DOHH2 (cell line): ENCODE measurements around the gene COX6B2.
A peak's percentile ranks its signal among the peaks of the same experiment; 100 is the strongest.

ENCODE experiments used
- H3F3A ChIP-seq: fragments of 200-600 bp; sonication (generic), shearing (Covaris generic); 2 replicates; pipeline ENCODE4 v1.6.0; 2016; ENCODE audit warnings: antibody characterized with exemption, mild to moderate bottlenecking; ENCODE audit not compliant: control insufficient read depth, insufficient read depth
- H3K27ac ChIP-seq: fragments of 200-600 bp; sonication (generic); 2 replicates; pipeline ENCODE4 v1.5.1; 2014; ENCODE audit warnings: low read depth, mild to moderate bottlenecking, low read length, moderate library complexity
- H3K27me3 ChIP-seq: fragments of 200-600 bp; sonication (generic); 2 replicates; pipeline ENCODE4 v1.6.1; 2014; ENCODE audit warnings: mild to moderate bottlenecking, low read length, mixed read lengths; ENCODE audit not compliant: control insufficient read depth
- H3K36me3 ChIP-seq: fragments of 200-600 bp; sonication (generic); 2 replicates; pipeline ENCODE4 v1.6.1; 2014; ENCODE audit warnings: mild to moderate bottlenecking, low read length, moderate library complexity, mixed read lengths; ENCODE audit not compliant: control insufficient read depth
- H3K4me1 ChIP-seq: fragments of 200-600 bp; sonication (generic); 2 replicates; pipeline ENCODE4 v1.6.1; 2014; ENCODE audit warnings: mild to moderate bottlenecking, low read length, mixed read lengths; ENCODE audit not compliant: control insufficient read depth
- H3K4me2 ChIP-seq: fragments of 200-600 bp; sonication (generic); 2 replicates; pipeline ENCODE4 v1.6.0; 2014; ENCODE audit warnings: mild to moderate bottlenecking, low read length, moderate library complexity
- H3K4me3 ChIP-seq: fragments of 200-600 bp; sonication (generic); 2 replicates; pipeline ENCODE4 v1.5.1; 2014; ENCODE audit warnings: mild to moderate bottlenecking, low read length, mixed read lengths
- H3K79me2 ChIP-seq: fragments of 200-600 bp; sonication (generic); 2 replicates; pipeline ENCODE4 v1.6.1; 2014; ENCODE audit warnings: mild to moderate bottlenecking, low read length, mixed read lengths; ENCODE audit not compliant: control insufficient read depth
- H3K9me2 ChIP-seq: fragments of 200-600 bp; sonication (generic); replicated peaks from 2 replicates; pipeline ENCODE4 v1.6.1; 2014; ENCODE audit warnings: mild to moderate bottlenecking, low read length, mixed read lengths; ENCODE audit not compliant: control insufficient read depth
- H3K9me3 ChIP-seq: fragments of 200-600 bp; sonication (generic); 2 replicates; pipeline ENCODE4 v1.6.1; 2014; ENCODE audit warnings: antibody characterized with exemption, low read length, mixed read lengths; ENCODE audit not compliant: control insufficient read depth, insufficient read depth
- H4K20me1 ChIP-seq: fragments of 200-600 bp; sonication (generic); 2 replicates; pipeline ENCODE4 v1.6.0; 2014; ENCODE audit warnings: low read depth, mild to moderate bottlenecking, antibody characterized with exemption, low read length, moderate library complexity; ENCODE audit not compliant: control insufficient read depth, insufficient read depth
- EZH2phosphoT487 ChIP-seq: fragments of 200-600 bp; sonication (generic); IDR thresholded peaks from 2 replicates; pipeline ENCODE4 v1.6.1; 2017; ENCODE audit warnings: borderline replicate concordance, mild to moderate bottlenecking, antibody characterized with exemption, low read length, moderate library complexity, mixed read lengths
- TF ChIP-seq, protein P1 (sequence below): fragments of 200-600 bp; sonication (generic); IDR thresholded peaks from one replicate; pipeline ENCODE4 v1.5.1; 2014; ENCODE audit warnings: antibody characterized with exemption, mild to moderate bottlenecking, low read depth, low read length; ENCODE audit not compliant: poor library complexity, severe bottlenecking

The COX6B2 gene

DNA sequence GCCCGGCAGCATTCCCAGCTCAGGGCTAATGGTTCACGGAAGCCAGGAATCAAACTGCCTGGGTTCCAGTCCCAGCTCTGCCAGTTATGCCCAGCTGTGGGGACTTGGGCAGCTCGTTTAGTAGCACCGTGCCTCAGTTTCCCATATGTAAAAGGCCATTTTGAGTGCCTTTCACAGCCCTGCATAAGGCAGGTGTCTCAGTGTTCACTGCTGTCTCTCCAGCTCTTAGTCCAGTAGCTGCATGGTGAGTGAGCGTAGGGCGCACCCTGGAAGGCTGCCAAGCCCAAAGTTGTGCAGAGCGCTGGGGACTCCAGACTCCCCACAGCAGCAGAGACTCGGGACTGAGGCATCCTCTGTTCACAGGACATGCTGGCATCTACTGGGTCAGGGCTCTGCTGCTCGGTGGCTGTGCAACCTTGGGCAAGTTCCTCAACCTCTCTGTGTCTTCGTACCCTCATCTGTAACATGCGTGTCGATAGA lies 36.7 kb upstream of the COX6B2 start:
- Histone ChIP-seq H3K4me2 (no peak overlapping the region), H3K79me2 (peaks cover 24% of the 10 kb centered on the region), H3K27ac (no peak overlapping the region), H3K4me1 (peaks cover 43% of the 10 kb centered on the region), H3K9me3 (no peaks in the 10 kb centered on the region), H3K27me3 (peaks cover under 1% of the 10 kb centered on the region; the same call in 1 of the 2 replicates), H3K9me2 (no peaks in the 10 kb centered on the region), H4K20me1 (peaks cover 33% of the 10 kb centered on the region), H3F3A (peaks cover 62% of the 10 kb centered on the region), H3K4me3 (no peak overlapping the region), H3K36me3 (peaks cover 40% of the 10 kb centered on the region)
- TF ChIP-seq EZH2phosphoT487, result no peak
- TF ChIP-seq, protein P1, sequence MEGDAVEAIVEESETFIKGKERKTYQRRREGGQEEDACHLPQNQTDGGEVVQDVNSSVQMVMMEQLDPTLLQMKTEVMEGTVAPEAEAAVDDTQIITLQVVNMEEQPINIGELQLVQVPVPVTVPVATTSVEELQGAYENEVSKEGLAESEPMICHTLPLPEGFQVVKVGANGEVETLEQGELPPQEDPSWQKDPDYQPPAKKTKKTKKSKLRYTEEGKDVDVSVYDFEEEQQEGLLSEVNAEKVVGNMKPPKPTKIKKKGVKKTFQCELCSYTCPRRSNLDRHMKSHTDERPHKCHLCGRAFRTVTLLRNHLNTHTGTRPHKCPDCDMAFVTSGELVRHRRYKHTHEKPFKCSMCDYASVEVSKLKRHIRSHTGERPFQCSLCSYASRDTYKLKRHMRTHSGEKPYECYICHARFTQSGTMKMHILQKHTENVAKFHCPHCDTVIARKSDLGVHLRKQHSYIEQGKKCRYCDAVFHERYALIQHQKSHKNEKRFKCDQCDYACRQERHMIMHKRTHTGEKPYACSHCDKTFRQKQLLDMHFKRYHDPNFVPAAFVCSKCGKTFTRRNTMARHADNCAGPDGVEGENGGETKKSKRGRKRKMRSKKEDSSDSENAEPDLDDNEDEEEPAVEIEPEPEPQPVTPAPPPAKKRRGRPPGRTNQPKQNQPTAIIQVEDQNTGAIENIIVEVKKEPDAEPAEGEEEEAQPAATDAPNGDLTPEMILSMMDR, result no peak

DNA sequence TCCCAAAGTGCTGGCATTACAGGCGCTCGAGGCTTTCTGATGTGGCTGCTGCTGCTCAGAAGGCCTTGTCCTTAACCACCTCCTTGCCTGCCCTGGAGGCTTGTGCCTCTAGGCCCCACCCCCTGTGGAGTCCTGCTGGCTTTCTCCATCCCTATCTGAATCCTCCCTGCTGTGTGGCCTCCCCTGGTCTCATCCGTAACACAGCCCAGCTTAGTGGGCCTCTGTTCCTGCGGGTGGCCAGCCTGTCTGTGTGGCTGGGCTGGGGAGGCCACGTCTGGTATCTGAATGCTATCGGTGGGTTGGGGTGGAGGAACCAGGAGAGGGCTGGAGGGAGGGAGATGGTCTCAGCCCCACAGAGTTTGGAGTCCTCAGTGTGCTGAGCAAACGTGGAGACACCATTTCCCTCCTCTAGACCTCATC lies 36.0 kb upstream of the COX6B2 start:
- H3K4me1 ChIP-seq, result peaks cover 43% of the 10 kb centered on the region
- H3K9me2 ChIP-seq, result no peaks in the 10 kb centered on the region
- H4K20me1 ChIP-seq, result peaks cover 36% of the 10 kb centered on the region
- H3K27me3 ChIP-seq, result peaks cover 3% of the 10 kb centered on the region; the same call in 1 of the 2 replicates
- 0 out of 2 replicates have a peak overlapping the region, but pooled peaks have one; percentile 6 for H3K27ac ChIP-seq
- no peak for TF ChIP-seq EZH2phosphoT487
- TF ChIP-seq, protein P1, result no peak
- H3K9me3 ChIP-seq, result no peaks in the 10 kb centered on the region
- peaks cover 29% of the 10 kb centered on the region for H3K79me2 ChIP-seq
- H3F3A ChIP-seq, result peaks cover 67% of the 10 kb centered on the region
- peaks cover 45% of the 10 kb centered on the region for H3K36me3 ChIP-seq
- no peak overlapping the region for H3K4me3 ChIP-seq
- no peak overlapping the region; the same call in 1 of the 2 replicates for H3K4me2 ChIP-seq

DNA sequence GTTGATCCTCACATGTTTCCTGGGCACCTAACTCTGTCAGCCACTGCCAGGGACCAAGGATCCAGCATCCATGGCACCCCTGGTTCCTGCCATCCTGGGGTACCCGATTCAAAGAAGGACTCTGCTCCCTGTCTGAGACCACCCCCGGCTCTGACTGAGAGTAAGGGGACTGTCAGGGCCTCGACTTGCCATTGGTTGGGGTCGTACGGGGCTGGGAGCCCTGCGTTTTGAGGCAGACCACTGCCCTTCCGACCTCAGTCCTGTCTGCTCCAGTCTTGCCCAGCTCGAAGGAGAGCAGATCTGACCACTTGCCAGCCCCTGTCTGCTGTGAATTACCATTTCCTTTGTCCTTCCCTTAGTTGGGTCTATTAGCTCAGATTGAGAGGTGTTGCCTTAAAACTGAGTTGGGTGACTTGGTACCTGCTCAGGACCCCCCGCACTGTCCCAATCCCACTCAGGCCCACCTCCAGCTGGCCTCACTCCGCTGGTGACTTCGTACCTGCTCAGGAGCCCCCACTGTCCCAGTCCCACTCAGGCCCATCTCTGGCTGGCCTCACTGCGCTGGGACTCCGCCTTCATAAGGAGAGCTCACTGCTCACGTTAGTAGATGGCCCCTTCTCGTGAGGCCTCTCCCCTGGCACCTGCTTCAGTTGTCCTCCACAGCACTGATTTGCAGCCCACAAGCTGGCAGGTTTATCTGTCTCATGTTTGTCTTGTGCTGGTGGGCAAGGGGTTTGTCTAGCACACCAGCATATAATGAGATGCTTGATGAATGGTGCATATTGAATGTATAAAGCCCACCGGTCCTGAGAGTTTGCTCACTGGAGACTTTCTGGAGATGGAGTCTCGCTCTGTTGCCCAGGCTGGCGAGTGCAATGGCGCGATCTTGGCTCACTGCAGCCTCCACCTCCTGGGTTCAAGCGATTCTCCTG lies 35.1 kb upstream of the COX6B2 start:
- H3K4me3 ChIP-seq, result 0 out of 2 replicates have a peak overlapping the region, but pooled peaks have one; percentile 8
- H3K36me3 ChIP-seq, result peaks cover 49% of the 10 kb centered on the region
- TF ChIP-seq EZH2phosphoT487, result no peak
- TF ChIP-seq, protein P1, result no peak
- peaks cover 36% of the 10 kb centered on the region for H4K20me1 ChIP-seq
- H3K79me2 ChIP-seq, result peaks cover 33% of the 10 kb centered on the region
- H3K9me3 ChIP-seq, result no peaks in the 10 kb centered on the region
- H3K4me1 ChIP-seq, result peaks cover 48% of the 10 kb centered on the region
- peak overlapping the region; percentile 99; the same call in 1 of the 2 replicates for H3K4me2 ChIP-seq
- H3K27me3 ChIP-seq, result peaks cover 3% of the 10 kb centered on the region; the same call in 1 of the 2 replicates
- H3F3A ChIP-seq, result peaks cover 70% of the 10 kb centered on the region
- peak overlapping the region; percentile 13; the same call in 1 of the 2 replicates for H3K27ac ChIP-seq
- no peaks in the 10 kb centered on the region for H3K9me2 ChIP-seq
